ENCODE data around the gene DUSP5.

DUSP5 gene

GRCh38 chr10:110553905-110554304, 56.2 kb downstream of the DUSP5 start:
- H3K27ac ChIP-seq, result no peak overlapping the region
- TF ChIP-seq ZFX (IDR thresholded peaks at IDR 0.05; ENCODE audit: borderline replicate concordance) (no peak), CTCF (IDR thresholded peaks at IDR 0.05) (no peak)

- TF ChIP-seq CTCF (IDR thresholded peaks at IDR 0.05), result no peak
- TF ChIP-seq ZFX (IDR thresholded peaks at IDR 0.05; ENCODE audit: borderline replicate concordance), result no peak
- H3K27ac ChIP-seq, result no peak overlapping the region
These were observed 58.6 kb downstream of the DUSP5 start for GRCh38 chr10:110556296-110556695.

GRCh38 chr10:110556969-110557601, 59.4 kb downstream of the DUSP5 start:
- no peak for TF ChIP-seq ZFX (IDR thresholded peaks at IDR 0.05; ENCODE audit: borderline replicate concordance)
- TF ChIP-seq CTCF (IDR thresholded peaks at IDR 0.05), result peak; percentile 90
- H3K27ac ChIP-seq, result no peak overlapping the region

GRCh38 chr10:110558041-110558440, 60.3 kb downstream of the DUSP5 start:
- H3K27ac ChIP-seq, result no peak overlapping the region
- no peak for TF ChIP-seq CTCF (IDR thresholded peaks at IDR 0.05)
- TF ChIP-seq ZFX (IDR thresholded peaks at IDR 0.05; ENCODE audit: borderline replicate concordance), result no peak

- TF ChIP-seq CTCF (IDR thresholded peaks at IDR 0.05) (no peak), ZFX (IDR thresholded peaks at IDR 0.05; ENCODE audit: borderline replicate concordance) (no peak)
- no peak overlapping the region for H3K27ac ChIP-seq
These were observed 62.3 kb downstream of the DUSP5 start for GRCh38 chr10:110560012-110560411.

All from 22Rv1 (cell line).